GM19467 (cell line): ENCODE measurements around the gene TMEM213.

Source experiments
- ATAC-seq: cut with Tn5 transposase; IDR thresholded peaks from one replicate; pipeline ENCODE4 v1.9.1; 2021; ENCODE audit warnings: mild to moderate bottlenecking, moderate library complexity; ENCODE audit not compliant: unreplicated experiment

The TMEM213 gene

DNA sequence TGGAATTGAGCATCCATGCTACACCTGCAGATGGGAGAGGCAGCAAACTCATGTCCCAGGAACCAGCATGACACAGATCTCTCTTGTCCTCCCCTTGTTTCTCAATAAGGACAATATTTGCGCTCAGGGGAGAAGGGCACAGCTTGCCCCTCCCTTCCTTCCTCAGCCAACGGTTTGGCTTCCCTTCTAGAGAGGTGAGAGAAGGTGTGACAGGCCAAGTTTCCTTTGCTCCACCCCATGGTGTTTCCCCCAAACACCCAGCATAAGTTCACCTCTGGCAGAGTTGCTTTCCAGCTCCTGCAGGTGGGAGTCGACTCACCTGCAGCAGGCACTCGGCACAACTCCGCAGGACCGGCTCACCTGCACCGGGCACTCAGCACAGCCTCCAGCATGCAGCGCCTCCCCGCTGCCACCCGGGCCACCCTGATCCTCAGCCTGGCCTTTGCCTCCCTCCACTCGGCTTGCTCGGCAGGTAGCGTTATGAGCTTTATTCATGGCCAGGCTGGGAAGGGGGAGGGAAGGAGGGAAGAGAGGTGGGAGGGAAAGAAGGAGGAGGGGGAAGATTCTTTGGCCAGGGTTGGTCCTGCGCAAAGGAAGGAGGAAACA is at the start of gene TMEM213, which contains the start of gene ATP6V0A4:
Gene TMEM213, plus strand, starts transcription at position 280 of the 606 bp plus-strand sequence. Its CDS starts 111 bp downstream, at position 391.
Gene ATP6V0A4, minus strand, starts transcription at position 482 of the 606 bp plus-strand sequence. CDS start 26,949 bp downstream, outside the sequence.
- ATAC-seq = no peak

DNA sequence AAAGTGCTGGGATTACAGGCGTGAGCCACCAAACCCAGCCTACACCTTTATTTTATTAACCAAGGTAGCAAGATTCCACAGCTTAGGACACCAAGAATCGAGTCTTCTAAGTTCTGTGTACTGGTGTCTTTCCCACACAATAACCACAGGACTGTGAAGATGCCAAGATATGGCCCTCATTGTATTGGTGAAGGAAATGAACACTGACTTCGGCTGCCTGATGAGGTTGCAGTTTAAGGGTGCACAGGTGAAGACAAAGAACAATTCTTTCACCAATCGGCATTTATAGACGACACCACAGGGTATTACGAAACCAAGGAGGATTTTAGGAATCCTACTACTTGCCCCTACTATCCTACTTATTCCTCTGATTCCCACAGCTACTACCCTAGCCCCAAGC is 49.1 kb upstream of the TMEM213 start:
- ATAC-seq = no peak

- no peak for ATAC-seq
These were observed 47.8 kb upstream of the TMEM213 start for GRCh38 chr7:138749960-138750359.

GRCh38 chr7:138750473-138750872 is 47.3 kb upstream of the TMEM213 start:
- no peak for ATAC-seq

DNA sequence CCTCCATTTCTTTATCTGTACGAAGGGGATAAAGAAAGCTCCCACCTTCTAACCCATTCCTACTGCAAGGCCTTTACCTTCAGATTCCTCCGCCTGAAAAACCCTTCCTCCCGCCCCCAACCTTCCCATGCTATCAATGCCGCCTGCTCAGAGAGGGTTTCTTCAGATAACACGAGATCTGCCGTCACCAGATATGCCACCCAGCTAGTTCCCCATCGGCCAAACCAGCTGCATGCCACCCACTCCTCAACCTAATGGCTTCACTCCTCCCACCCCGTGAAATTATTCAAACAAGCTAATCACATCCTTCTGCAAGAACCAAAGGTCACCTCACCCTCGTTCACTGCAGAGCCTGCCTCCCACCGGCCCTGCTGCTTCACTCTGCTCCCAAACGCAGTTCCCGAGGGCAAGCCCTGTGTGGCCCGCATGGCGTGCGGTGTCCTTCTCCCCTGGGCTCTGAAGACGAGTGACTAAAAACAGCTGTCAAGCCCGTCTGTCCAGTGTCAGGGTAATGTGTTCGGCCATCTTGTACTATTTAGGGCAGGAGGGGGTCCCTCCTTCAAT is 46.8 kb upstream of the TMEM213 start:
- ATAC-seq = no peak

DNA sequence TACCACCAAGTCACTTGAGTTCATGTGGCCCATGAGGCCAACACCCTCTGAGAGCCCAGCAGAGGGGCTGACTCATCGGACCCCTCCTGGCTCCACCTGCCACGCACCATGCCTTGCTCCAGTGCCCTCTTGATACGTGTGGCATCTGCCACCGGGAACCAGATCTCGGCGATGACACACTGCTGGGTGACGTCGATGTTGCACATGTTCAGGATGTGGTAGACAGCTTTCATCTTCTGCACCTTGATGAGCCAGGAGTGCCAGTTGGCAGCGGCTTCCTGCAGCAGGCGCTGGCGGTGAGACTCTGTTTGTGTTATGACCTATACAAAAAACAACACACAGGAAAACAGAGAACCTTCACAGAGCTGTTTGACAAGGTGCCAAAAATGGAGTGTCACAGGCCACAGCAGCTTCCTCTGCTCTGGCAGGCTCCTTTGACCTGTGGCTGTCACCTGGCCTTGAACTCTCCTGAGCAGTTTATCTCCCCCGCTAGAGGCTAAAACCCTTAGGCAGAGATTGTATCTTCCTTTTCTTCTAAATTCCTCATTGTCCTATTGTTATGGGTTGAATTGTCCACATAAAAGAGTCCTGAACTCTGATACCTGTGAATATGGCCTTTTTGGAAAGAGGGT is 45.2 kb upstream of the TMEM213 start:
- peak; percentile 75 for ATAC-seq

GRCh38 chr7:138753150-138753518 is 44.7 kb upstream of the TMEM213 start:
- no peak for ATAC-seq

- no peak for ATAC-seq
These were observed 44.2 kb upstream of the TMEM213 start for GRCh38 chr7:138753610-138754009.

GRCh38 chr7:138755331-138755747 is 42.5 kb upstream of the TMEM213 start:
- no peak for ATAC-seq

DNA sequence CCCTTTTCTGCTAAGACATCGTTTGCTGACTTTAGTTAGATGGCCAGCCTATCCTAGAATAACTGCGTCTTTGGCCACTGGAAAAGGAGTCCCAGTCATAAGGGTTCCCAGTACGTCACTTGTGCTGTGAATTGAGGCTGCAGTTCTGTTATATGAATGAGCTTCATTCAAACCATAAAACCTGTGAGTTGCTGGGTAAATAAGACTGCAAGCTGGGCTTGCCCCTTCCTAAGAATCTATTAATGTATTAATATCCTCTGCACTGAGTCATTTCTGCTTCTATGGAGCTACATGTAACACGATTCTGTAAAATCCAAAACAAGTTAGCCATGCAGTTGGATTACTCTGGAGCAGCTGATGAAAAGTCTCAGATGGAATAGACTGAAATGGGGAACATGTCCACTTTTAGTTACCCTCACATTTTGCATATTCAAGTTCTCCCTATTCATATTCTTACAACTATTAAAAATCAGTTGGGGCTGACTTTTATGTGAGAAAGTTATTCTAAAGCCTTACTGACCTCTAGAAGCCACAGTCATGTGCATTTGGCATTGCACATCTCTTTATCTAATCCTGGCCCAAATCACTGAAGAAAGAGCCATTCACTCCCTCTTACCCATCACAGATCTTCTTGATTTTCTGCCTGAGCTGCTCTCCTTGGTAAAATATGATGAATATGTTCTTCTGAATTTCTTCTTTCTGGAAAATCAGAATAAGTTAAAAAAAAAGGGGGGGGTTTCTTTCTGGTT is 41.8 kb upstream of the TMEM213 start:
- no peak for ATAC-seq

GRCh38 chr7:138756591-138757242 is 41.1 kb upstream of the TMEM213 start:
- no peak for ATAC-seq

- ATAC-seq = no peak
These were observed 29.6 kb upstream of the TMEM213 start for GRCh38 chr7:138768241-138768640.

DNA sequence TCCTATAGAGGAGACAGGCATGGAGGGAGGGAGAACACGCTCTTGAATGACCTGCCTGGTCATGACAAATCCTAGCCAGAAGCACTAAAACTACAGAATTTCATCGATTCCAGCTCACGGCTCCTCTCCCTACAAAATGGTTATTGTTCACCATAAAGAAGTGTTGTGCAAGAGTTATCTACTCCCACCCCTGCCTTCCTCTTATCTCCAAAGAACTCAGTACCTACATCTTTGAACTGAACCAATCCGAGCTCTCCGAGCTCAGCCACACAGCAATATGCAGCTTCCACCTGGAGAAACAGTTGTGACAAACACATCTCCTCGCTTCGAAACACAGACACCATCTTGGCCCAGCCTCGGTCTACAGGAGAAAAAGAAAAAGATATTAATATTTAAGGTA is 26.9 kb upstream of the TMEM213 start:
- ATAC-seq = no peak

GRCh38 chr7:138773176-138773575 is 24.6 kb upstream of the TMEM213 start:
- ATAC-seq = no peak

DNA sequence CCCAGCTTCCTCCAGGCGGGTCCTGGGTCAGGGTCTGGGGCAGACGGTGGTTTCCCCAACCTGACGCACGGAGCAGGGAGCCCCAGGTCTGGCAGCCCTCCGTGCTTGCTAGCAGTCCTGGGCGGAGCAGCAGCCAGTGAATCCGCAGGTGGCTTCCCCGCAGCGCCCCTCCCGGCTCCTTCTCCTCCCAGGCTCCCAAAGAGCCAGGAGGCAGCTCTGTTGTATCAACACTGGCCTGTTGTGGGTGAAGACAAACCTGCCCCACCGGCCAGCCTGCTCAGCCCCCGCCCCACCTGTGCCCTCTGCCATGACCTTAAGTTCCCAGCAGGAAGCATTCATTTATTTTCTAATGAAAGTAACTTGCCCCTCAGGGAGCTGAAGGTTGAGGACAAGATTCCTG is 24.0 kb upstream of the TMEM213 start:
- ATAC-seq = no peak

DNA sequence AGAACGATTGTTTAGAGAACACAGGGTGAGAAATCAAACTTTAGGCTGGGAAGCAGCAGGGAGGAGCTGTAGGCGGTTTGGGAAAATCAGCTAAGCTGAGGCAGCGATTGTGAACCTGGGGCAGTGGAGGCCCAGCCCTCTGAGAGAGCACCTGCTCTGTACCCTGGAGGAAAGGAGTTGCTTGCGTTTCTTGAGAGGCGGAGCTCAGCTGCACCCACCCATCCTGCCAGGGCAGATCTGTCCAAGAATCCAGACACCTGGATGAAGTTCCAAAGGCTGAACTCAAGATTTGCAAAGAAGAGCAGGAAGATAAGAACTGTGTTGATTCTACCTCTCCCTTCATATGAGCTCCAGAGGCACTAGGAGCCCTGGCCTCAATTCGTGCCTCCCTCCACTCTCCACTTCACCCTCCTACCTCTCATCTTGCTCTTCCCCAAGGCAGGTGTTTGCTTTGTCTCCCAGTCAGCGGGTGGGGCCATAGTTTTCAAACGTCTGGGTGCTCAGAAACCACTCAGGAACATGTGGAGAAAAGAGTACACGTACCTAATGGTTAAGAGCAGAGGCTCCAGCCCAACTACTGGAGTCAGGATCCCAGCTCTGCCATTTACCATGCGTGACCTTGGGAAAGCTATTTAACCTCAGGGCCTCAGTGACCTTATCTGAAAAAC is 21.5 kb upstream of the TMEM213 start:
- ATAC-seq = no peak

DNA sequence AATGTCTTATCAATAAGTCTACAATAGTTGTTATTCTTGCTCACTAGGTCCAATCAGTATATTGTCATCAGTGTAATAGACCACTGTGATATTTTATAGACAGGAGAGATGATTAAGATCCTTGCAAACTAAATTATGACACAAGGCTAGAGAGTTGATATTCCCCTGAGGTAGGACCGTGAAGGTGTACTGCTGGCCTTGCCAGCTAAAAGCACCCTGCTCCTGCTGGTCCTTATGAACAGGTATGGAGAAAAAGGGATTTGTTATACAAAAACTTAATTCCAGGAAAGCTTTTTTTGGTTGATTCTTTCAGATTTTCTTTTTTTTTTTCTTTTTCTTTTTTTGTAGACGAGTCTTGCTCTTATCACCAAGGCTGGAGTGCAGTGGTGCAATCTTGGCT is 16.8 kb upstream of the TMEM213 start:
- ATAC-seq = no peak

GRCh38 chr7:138784692-138785091 is 13.1 kb upstream of the TMEM213 start:
- ATAC-seq = no peak

GRCh38 chr7:138785587-138786437 is 12.0 kb upstream of the TMEM213 start:
- no peak for ATAC-seq
